Dermis microvascular lymphatic vessel endothelial cell (primary cell): Measurements from ENCODE around the gene ELOVL2. TPM values are rescaled to one million over a fixed set of nuclear protein-coding genes. Genes with fewer than 3 reads are reported as not detected.

Experiments
- total RNA-seq: library from RNA; depleted of rRNA; stranded (reverse); fragments of >200 nt; gene quantifications from 2 replicates; pipeline ENCODE4 v1.2.1, GENCODE V29; 2014

Gene ELOVL2
- total RNA-seq, 1 donor from 2014 or later, result not detected

Other genes with a start within 250 kb of the ELOVL2 start
- not detected in 2 replicates for gene MAK, start 205.8 kb downstream of the ELOVL2 start, total RNA-seq
- not detected in 2 replicates for gene GCM2, start 162.3 kb downstream of the ELOVL2 start, total RNA-seq
- gene SYCP2L, start 157.3 kb downstream of the ELOVL2 start, total RNA-seq, result not detected in 2 replicates
- gene SMIM13, start 49.5 kb upstream of the ELOVL2 start, total RNA-seq, result 9.5 and 11.8 TPM in 2 replicates
- under 0.01 TPM in 2 replicates for gene ERVFRD-1, start 67.4 kb upstream of the ELOVL2 start, total RNA-seq
- gene NEDD9, start 188.4 kb upstream of the ELOVL2 start, total RNA-seq, result 51.6 and 85.7 TPM in 2 replicates